T-helper 1 cell treated with Interleukin-12 subunit alpha and Interleukin-12 subunit beta and Interleukin-4 antibody, amounts not matched to agents 30 μg/mL and 1 μg/mL, for 36 hours (primary cell): ENCODE data around the gene ADAMTS16.

Experiments
- H3K27ac Mint-ChIP-seq: one replicate; pipeline ENCODE4 v1.8.0; 2021; ENCODE audit warnings: mild to moderate bottlenecking, mixed read lengths
- H3K27me3 Mint-ChIP-seq: one replicate; pipeline ENCODE4 v1.8.0; 2021; ENCODE audit warnings: low read depth, mixed read lengths
- H3K36me3 Mint-ChIP-seq: one replicate; pipeline ENCODE4 v1.8.0; 2021; ENCODE audit warnings: low read depth, mixed read lengths
- H3K4me1 Mint-ChIP-seq: one replicate; pipeline ENCODE4 v1.8.0; 2021; ENCODE audit warnings: low read depth, mixed read lengths
- H3K4me3 Mint-ChIP-seq: one replicate; pipeline ENCODE4 v1.8.0; 2021; ENCODE audit warnings: mild to moderate bottlenecking, moderate library complexity, mixed read lengths
- H3K9me3 Mint-ChIP-seq: one replicate; pipeline ENCODE4 v1.8.0; 2021; ENCODE audit warnings: mixed read lengths

Gene ADAMTS16

DNA sequence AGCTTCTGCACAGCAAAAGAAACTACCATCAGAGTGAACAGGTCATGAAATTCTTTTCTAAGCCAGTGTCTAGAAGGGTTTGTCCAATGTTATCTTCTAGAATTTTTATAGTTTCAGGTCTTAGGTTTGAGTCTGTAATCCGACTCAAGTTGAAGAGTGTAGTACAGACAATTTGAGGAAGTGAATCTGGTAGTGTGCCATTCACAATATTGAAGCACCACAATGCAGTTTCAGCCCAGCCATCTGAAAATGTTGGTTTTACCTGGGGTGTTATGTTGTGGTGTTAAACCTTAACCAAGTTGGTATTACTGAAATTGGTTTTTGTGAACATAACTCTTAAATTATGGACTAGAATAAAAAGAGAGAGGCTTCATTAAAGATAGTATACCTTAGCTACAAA lies 77.2 kb downstream of the ADAMTS16 start:
- Mint-ChIP-seq H3K27me3 (no peaks in the 10 kb centered on the region), H3K9me3 (no peaks in the 10 kb centered on the region), H3K36me3 (no peaks in the 10 kb centered on the region), H3K4me3 (no peak overlapping the region), H3K27ac (no peak overlapping the region), H3K4me1 (no peaks in the 10 kb centered on the region)

DNA sequence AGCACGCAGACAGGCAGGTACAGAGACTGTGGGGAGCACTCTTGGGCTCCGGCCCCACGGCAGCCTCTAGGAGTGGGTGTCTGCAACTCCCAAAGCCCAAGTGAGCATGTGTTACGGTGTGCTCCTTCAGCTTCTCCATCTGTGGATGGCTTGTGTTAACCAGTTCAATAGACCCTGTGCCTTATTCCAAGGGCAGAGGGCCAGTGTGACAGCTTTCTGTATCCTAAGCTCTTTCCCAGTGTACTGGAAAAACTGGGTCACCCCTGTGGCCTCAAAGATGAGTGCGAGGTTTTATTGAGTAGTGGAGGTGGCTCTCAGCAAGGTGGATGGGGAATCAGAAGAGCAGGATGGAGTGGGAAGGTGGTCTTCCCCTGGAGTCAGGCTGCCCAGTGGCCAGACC lies 78.3 kb downstream of the ADAMTS16 start:
- Mint-ChIP-seq H3K4me1 (no peaks in the 10 kb centered on the region), H3K27ac (no peak overlapping the region), H3K4me3 (no peak overlapping the region)

GRCh38 chr5:5219541-5219940 lies 79.4 kb downstream of the ADAMTS16 start:
- Mint-ChIP-seq H3K4me1 (no peaks in the 10 kb centered on the region), H3K36me3 (no peaks in the 10 kb centered on the region), H3K9me3 (no peaks in the 10 kb centered on the region), H3K4me3 (no peak overlapping the region), H3K27me3 (no peaks in the 10 kb centered on the region), H3K27ac (no peak overlapping the region)

More for the DNA sequence above, 78.3 kb downstream of the ADAMTS16 start:
- Mint-ChIP-seq H3K9me3 (no peaks in the 10 kb centered on the region), H3K27me3 (no peaks in the 10 kb centered on the region), H3K36me3 (no peaks in the 10 kb centered on the region)

DNA sequence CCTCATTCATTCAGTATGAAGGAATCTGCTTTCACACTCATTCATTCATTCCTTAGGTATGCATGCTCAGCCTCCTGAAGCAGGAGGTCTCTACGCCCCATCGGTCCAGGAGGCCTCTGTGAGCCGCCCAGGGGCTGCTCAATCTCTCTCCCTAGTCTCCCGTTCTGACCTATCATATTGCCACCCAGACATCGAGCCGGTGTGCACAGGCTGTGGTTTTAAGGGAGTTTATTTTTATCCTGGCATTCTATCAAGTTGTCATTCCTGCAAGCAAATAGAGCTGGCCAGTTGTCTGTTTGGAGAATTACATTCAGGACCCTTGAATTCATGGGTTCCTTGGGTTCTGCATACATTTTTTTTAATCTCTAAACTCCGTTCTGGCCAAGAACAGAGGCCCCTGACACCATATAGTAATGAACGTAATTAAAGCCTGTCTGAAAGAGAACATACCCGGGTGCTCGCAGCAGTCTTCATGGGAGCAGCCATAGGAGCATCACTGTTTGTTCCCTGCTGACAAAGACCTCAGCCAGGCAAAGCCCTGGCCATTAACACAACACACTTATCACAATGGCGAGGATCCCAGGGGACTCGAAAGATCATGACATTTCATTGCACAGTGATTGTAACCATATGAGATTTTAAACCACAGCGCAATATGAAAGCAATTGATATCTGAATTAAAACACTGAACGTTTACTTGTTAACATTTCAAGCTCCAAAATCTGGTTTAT lies 80.9 kb downstream of the ADAMTS16 start:
- Mint-ChIP-seq H3K27ac (no peak overlapping the region), H3K27me3 (no peaks in the 10 kb centered on the region), H3K36me3 (no peaks in the 10 kb centered on the region), H3K9me3 (no peaks in the 10 kb centered on the region), H3K4me3 (no peak overlapping the region), H3K4me1 (no peaks in the 10 kb centered on the region)

GRCh38 chr5:5221724-5222123 lies 81.6 kb downstream of the ADAMTS16 start:
- H3K27me3 Mint-ChIP-seq = no peaks in the 10 kb centered on the region
- H3K9me3 Mint-ChIP-seq = no peaks in the 10 kb centered on the region
- H3K4me3 Mint-ChIP-seq = no peak overlapping the region

DNA sequence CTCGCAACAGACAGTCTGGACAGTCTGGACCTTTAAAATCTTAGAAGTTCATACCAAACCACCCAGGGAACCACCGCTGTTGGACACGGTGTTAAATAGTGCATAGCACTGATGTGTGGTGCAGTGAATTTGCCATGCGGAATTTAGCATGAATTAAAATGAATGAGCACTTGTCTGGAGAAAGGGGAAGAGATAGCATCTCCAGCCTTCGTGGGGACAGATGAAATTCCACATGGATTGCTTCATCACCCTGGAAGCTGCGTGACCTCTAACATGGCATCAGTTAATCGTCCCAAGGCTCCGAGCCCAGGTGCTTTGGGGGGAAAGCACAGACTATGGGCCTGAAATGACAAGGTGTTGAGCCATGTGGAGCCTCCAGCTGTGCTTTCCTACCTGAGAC lies 91.4 kb downstream of the ADAMTS16 start:
- H3K4me1 Mint-ChIP-seq = no peaks in the 10 kb centered on the region
- no peaks in the 10 kb centered on the region for H3K27me3 Mint-ChIP-seq
- H3K9me3 Mint-ChIP-seq = peaks cover 4% of the 10 kb centered on the region
- no peaks in the 10 kb centered on the region for H3K36me3 Mint-ChIP-seq
- no peak overlapping the region for H3K27ac Mint-ChIP-seq
- H3K4me3 Mint-ChIP-seq = no peak overlapping the region

More at GRCh38 chr5:5221724-5222123, 81.6 kb downstream of the ADAMTS16 start:
- no peaks in the 10 kb centered on the region for H3K36me3 Mint-ChIP-seq
- H3K27ac Mint-ChIP-seq = no peak overlapping the region
- no peaks in the 10 kb centered on the region for H3K4me1 Mint-ChIP-seq

- H3K4me1 Mint-ChIP-seq = no peaks in the 10 kb centered on the region
- H3K9me3 Mint-ChIP-seq = peaks cover 4% of the 10 kb centered on the region
- no peak overlapping the region for H3K4me3 Mint-ChIP-seq
- no peak overlapping the region for H3K27ac Mint-ChIP-seq
- H3K36me3 Mint-ChIP-seq = no peaks in the 10 kb centered on the region
- H3K27me3 Mint-ChIP-seq = no peaks in the 10 kb centered on the region
Measured at GRCh38 chr5:5234912-5235311, 94.8 kb downstream of the ADAMTS16 start.

GRCh38 chr5:5235685-5236084 lies 95.6 kb downstream of the ADAMTS16 start:
- Mint-ChIP-seq H3K4me1 (no peaks in the 10 kb centered on the region), H3K36me3 (no peaks in the 10 kb centered on the region), H3K27me3 (no peaks in the 10 kb centered on the region), H3K27ac (no peak overlapping the region), H3K4me3 (no peak overlapping the region), H3K9me3 (peaks cover 4% of the 10 kb centered on the region)

- Mint-ChIP-seq H3K4me3 (no peak overlapping the region), H3K27me3 (no peaks in the 10 kb centered on the region), H3K36me3 (no peaks in the 10 kb centered on the region), H3K27ac (no peak overlapping the region), H3K4me1 (no peaks in the 10 kb centered on the region), H3K9me3 (no peaks in the 10 kb centered on the region)
Measured at GRCh38 chr5:5239191-5239590, 99.1 kb downstream of the ADAMTS16 start.

- H3K4me1 Mint-ChIP-seq = no peaks in the 10 kb centered on the region
- no peaks in the 10 kb centered on the region for H3K36me3 Mint-ChIP-seq
- no peaks in the 10 kb centered on the region for H3K9me3 Mint-ChIP-seq
- no peak overlapping the region for H3K27ac Mint-ChIP-seq
- H3K27me3 Mint-ChIP-seq = no peaks in the 10 kb centered on the region
- H3K4me3 Mint-ChIP-seq = no peak overlapping the region
Measured at GRCh38 chr5:5240234-5240633, 100.1 kb downstream of the ADAMTS16 start.

DNA sequence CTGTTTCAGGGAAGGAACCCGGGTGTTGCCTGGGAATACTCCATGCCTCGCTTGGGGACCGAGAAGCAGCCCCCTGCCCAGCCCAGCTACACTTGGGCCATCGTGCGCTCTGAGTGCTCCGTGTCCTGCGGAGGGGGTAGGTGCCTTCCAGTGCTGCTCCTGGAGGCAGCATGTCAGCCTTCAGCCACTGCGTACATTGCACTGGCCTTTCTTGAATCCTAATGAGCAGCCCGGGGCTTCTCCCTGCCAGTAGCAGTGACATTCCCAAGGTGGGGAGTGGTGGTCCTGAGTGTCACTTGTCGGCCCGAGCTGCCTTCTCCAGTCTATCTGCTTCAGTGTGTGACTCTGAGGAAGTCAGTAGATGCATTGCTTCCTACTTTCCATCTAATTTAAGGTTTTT lies 101.9 kb downstream of the ADAMTS16 start:
- H3K36me3 Mint-ChIP-seq = no peaks in the 10 kb centered on the region
- no peak overlapping the region for H3K4me3 Mint-ChIP-seq
- no peaks in the 10 kb centered on the region for H3K9me3 Mint-ChIP-seq
- H3K27ac Mint-ChIP-seq = no peak overlapping the region
- H3K27me3 Mint-ChIP-seq = no peaks in the 10 kb centered on the region
- no peaks in the 10 kb centered on the region for H3K4me1 Mint-ChIP-seq

DNA sequence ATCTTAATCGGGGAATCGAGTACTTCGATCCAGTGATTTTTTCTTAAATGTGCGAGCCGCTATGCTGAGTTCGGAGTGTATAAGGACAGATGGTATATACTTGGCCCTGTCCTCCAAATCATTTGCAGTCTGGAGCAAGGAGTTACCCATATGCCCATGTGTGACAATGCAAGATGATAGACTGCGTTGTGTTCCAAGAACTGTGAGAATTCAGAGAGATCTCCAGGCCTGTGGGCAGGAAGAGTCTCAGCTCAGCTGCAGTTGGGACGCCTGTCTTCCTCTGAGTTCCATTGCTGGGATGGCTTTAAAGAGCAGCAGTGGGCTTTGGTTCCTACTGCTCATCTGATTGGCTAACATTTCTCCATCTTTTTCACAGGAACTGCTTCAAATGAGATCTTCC lies 106.6 kb downstream of the ADAMTS16 start:
- peaks cover 2% of the 10 kb centered on the region for H3K9me3 Mint-ChIP-seq
- no peak overlapping the region for H3K27ac Mint-ChIP-seq
- no peak overlapping the region for H3K4me3 Mint-ChIP-seq
- H3K27me3 Mint-ChIP-seq = no peaks in the 10 kb centered on the region
- no peaks in the 10 kb centered on the region for H3K4me1 Mint-ChIP-seq
- H3K36me3 Mint-ChIP-seq = no peaks in the 10 kb centered on the region

DNA sequence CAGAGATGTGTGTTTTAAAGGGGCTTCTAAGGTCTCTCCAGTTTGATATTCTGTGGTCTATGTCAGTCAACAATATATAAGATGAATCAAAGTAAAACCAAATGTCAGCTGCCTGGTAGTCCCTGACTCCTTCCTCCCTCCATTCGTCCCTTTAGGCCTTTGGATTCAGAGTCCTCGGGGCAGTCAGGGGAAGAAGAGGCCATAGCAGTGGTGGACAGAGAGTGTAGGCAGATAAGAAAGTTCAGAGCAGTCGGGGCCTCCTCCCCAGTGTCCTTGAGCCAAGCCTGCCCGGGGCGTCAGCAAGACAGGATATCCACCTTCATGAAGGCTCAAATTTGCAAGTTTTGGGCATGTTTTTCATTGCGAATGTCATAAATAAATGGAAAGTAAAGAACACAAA lies 110.6 kb downstream of the ADAMTS16 start:
- Mint-ChIP-seq H3K27me3 (no peaks in the 10 kb centered on the region), H3K27ac (no peak overlapping the region), H3K9me3 (peaks cover 14% of the 10 kb centered on the region), H3K36me3 (no peaks in the 10 kb centered on the region), H3K4me1 (no peaks in the 10 kb centered on the region), H3K4me3 (no peak overlapping the region)

DNA sequence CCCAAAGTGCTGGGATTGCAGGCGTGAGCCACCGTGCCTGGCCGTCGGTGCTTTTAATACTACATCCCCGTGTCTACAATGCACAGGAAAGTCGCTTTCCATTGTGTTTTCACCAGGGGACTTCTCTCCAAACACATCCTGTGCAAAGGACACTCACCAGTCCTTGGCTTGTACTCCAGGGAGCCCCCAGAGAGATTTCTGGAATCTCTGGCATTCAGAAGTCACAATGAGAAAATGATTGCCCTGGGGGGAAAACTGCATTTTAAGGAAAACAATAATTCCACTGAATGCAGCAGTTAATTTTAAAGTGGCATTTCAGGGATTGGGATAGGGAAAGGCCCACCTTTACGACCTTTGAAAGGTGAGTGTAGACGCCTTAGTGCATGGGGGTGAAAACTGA lies 112.0 kb downstream of the ADAMTS16 start:
- Mint-ChIP-seq H3K4me1 (no peaks in the 10 kb centered on the region), H3K27ac (no peak overlapping the region), H3K9me3 (peaks cover 18% of the 10 kb centered on the region), H3K4me3 (no peak overlapping the region), H3K36me3 (no peaks in the 10 kb centered on the region), H3K27me3 (no peaks in the 10 kb centered on the region)

GRCh38 chr5:5257353-5257752 lies 117.2 kb downstream of the ADAMTS16 start:
- Mint-ChIP-seq H3K4me3 (no peak overlapping the region), H3K27ac (no peak overlapping the region), H3K9me3 (peaks cover 16% of the 10 kb centered on the region), H3K27me3 (no peaks in the 10 kb centered on the region), H3K4me1 (no peaks in the 10 kb centered on the region), H3K36me3 (no peaks in the 10 kb centered on the region)

GRCh38 chr5:5258564-5258963 lies 118.4 kb downstream of the ADAMTS16 start:
- Mint-ChIP-seq H3K9me3 (peaks cover 15% of the 10 kb centered on the region), H3K27me3 (no peaks in the 10 kb centered on the region), H3K4me1 (no peaks in the 10 kb centered on the region), H3K36me3 (no peaks in the 10 kb centered on the region), H3K4me3 (no peak overlapping the region), H3K27ac (no peak overlapping the region)
